SJSA1 (cell line): ENCODE measurements around the gene KCNE4. TPM values are rescaled to one million over a fixed set of nuclear protein-coding genes. Genes with fewer than 3 reads are reported as not detected.

Experiments used
- DNase-seq, 2 experiments: peaks; one replicate each; pipeline ENCODE4 v3.0.0-alpha.2; 2015 to 2020; ENCODE audit warnings: low spot score in 2 of 2, low read depth in 1 of 2
- H3K27ac ChIP-seq: fragments of 250-450 bp; sonication (Bioruptor Pico); 2 replicates; pipeline ENCODE4 v1.5.1; 2020; ENCODE audit warnings: mild to moderate bottlenecking, moderate library complexity
- H3K27me3 ChIP-seq: fragments of 250-450 bp; sonication (Bioruptor Pico); replicated peaks from 2 replicates; pipeline ENCODE4 v1.5.1; 2020; ENCODE audit warnings: mild to moderate bottlenecking, moderate library complexity
- H3K36me3 ChIP-seq: fragments of 250-450 bp; sonication (Bioruptor Pico); 2 replicates; pipeline ENCODE4 v1.5.1; 2020; ENCODE audit warnings: mild to moderate bottlenecking
- H3K4me1 ChIP-seq: fragments of 250-450 bp; sonication (Bioruptor Pico); replicated peaks from 2 replicates; pipeline ENCODE4 v1.6.1; 2021; ENCODE audit warnings: mild to moderate bottlenecking
- H3K4me3 ChIP-seq: fragments of 250-450 bp; sonication (Bioruptor Pico); 2 replicates; pipeline ENCODE4 v1.5.1; 2020; ENCODE audit warnings: mild to moderate bottlenecking
- H3K9me3 ChIP-seq: fragments of 250-450 bp; sonication (Bioruptor Pico); replicated peaks from 2 replicates; pipeline ENCODE4 v1.5.1; 2020; ENCODE audit warnings: mild to moderate bottlenecking
- total RNA-seq: library from RNA; depleted of rRNA; stranded (reverse); fragments of >200 nt; shearing (Covaris generic); gene quantifications from 2 replicates; pipeline ENCODE4 v1.2.3, GENCODE V29; 2014

Gene KCNE4
- total RNA-seq, 1 experiment from 2014 or later: 4.3 TPM

- Histone ChIP-seq H3K4me3 (no peak overlapping the region), H3K36me3 (no peaks in the 10 kb centered on the region), H3K4me1 (peaks cover 44% of the 10 kb centered on the region), H3K9me3 (no peaks in the 10 kb centered on the region), H3K27me3 (no peaks in the 10 kb centered on the region), H3K27ac (no peak overlapping the region)
- no peak for DNase-seq
Measured at GRCh38 chr2:223044916-223045700, 6.9 kb upstream of the KCNE4 start.

- H3K27ac ChIP-seq: peak overlapping the region; percentile 55
Measured at GRCh38 chr2:223046470-223047040, 5.4 kb upstream of the KCNE4 start.

GRCh38 chr2:223047260-223047761 lies 4.7 kb upstream of the KCNE4 start:
- H3K36me3 ChIP-seq: no peaks in the 10 kb centered on the region
- peak in 1 of 2 experiments; percentile 55 for DNase-seq
- H3K27ac ChIP-seq: peak overlapping the region; percentile 55
- H3K27me3 ChIP-seq: no peaks in the 10 kb centered on the region
- H3K4me3 ChIP-seq: no peak overlapping the region
- H3K4me1 ChIP-seq: peaks cover 44% of the 10 kb centered on the region
- H3K9me3 ChIP-seq: no peaks in the 10 kb centered on the region

More at GRCh38 chr2:223046470-223047040, 5.4 kb upstream of the KCNE4 start:
- peaks cover 39% of the 10 kb centered on the region for H3K4me1 ChIP-seq
- no peaks in the 10 kb centered on the region for H3K27me3 ChIP-seq
- no peaks in the 10 kb centered on the region for H3K9me3 ChIP-seq
- H3K36me3 ChIP-seq: no peaks in the 10 kb centered on the region
- H3K4me3 ChIP-seq: no peak overlapping the region
- no peak for DNase-seq

GRCh38 chr2:223048519-223048918 lies 3.5 kb upstream of the KCNE4 start:
- no peak for DNase-seq
- H3K9me3 ChIP-seq: no peaks in the 10 kb centered on the region
- H3K36me3 ChIP-seq: no peaks in the 10 kb centered on the region
- H3K27ac ChIP-seq: no peak overlapping the region
- peaks cover 44% of the 10 kb centered on the region for H3K4me1 ChIP-seq
- H3K4me3 ChIP-seq: no peak overlapping the region
- H3K27me3 ChIP-seq: no peaks in the 10 kb centered on the region

GRCh38 chr2:223049356-223049755 lies 2.6 kb upstream of the KCNE4 start:
- Histone ChIP-seq H3K27me3 (no peaks in the 10 kb centered on the region), H3K4me3 (no peak overlapping the region), H3K36me3 (no peaks in the 10 kb centered on the region), H3K4me1 (peaks cover 53% of the 10 kb centered on the region), H3K9me3 (no peaks in the 10 kb centered on the region), H3K27ac (no peak overlapping the region)
- no peak for DNase-seq

GRCh38 chr2:223050188-223050587 lies 1.8 kb upstream of the KCNE4 start:
- Histone ChIP-seq H3K36me3 (no peaks in the 10 kb centered on the region), H3K4me1 (peaks cover 59% of the 10 kb centered on the region), H3K27me3 (no peaks in the 10 kb centered on the region), H3K27ac (no peak overlapping the region), H3K4me3 (no peak overlapping the region), H3K9me3 (no peaks in the 10 kb centered on the region)
- no peak for DNase-seq

- Histone ChIP-seq H3K27me3 (no peaks in the 10 kb centered on the region), H3K36me3 (no peaks in the 10 kb centered on the region), H3K4me3 (peak overlapping the region; percentile 42), H3K4me1 (peaks cover 65% of the 10 kb centered on the region), H3K9me3 (no peaks in the 10 kb centered on the region), H3K27ac (0 out of 2 replicates have a peak overlapping the region, but pooled peaks have one; percentile 36)
- DNase-seq: no peak
Measured at GRCh38 chr2:223050900-223051504, 988 bp upstream of the KCNE4 start.

- no peaks in the 10 kb centered on the region for H3K27me3 ChIP-seq
- peak overlapping the region; percentile 70 for H3K27ac ChIP-seq
- DNase-seq: peak; percentile 46 to 57
- no peaks in the 10 kb centered on the region for H3K9me3 ChIP-seq
- peaks cover 54% of the 10 kb centered on the region for H3K4me1 ChIP-seq
- H3K36me3 ChIP-seq: no peaks in the 10 kb centered on the region
- peak overlapping the region; percentile 42 for H3K4me3 ChIP-seq
Measured at GRCh38 chr2:223052548-223053483, 826 bp downstream of the KCNE4 start.

GRCh38 chr2:223053484-223054192 lies 1.6 kb downstream of the KCNE4 start:
- DNase-seq: no peak
- Histone ChIP-seq H3K27ac (peak overlapping the region; percentile 70), H3K27me3 (no peaks in the 10 kb centered on the region), H3K4me1 (peaks cover 50% of the 10 kb centered on the region), H3K9me3 (no peaks in the 10 kb centered on the region), H3K4me3 (peak overlapping the region; percentile 42), H3K36me3 (no peaks in the 10 kb centered on the region)

- Histone ChIP-seq H3K27ac (peak overlapping the region; percentile 70), H3K27me3 (no peaks in the 10 kb centered on the region), H3K36me3 (no peaks in the 10 kb centered on the region), H3K4me3 (no peak overlapping the region; the same call in 1 of the 2 replicates), H3K4me1 (peaks cover 50% of the 10 kb centered on the region), H3K9me3 (no peaks in the 10 kb centered on the region)
- DNase-seq: peak; percentile 45 to 67
Measured at GRCh38 chr2:223054193-223054781, 2.3 kb downstream of the KCNE4 start.

GRCh38 chr2:223055140-223055539 lies 3.1 kb downstream of the KCNE4 start:
- peak overlapping the region; percentile 70 for H3K27ac ChIP-seq

GRCh38 chr2:223055836-223056235 lies 3.8 kb downstream of the KCNE4 start:
- H3K36me3 ChIP-seq: no peaks in the 10 kb centered on the region
- H3K4me3 ChIP-seq: no peak overlapping the region
- no peaks in the 10 kb centered on the region for H3K27me3 ChIP-seq
- H3K4me1 ChIP-seq: peaks cover 49% of the 10 kb centered on the region
- no peak overlapping the region for H3K27ac ChIP-seq
- H3K9me3 ChIP-seq: no peaks in the 10 kb centered on the region
- no peak for DNase-seq

More at GRCh38 chr2:223055140-223055539, 3.1 kb downstream of the KCNE4 start:
- Histone ChIP-seq H3K27me3 (no peaks in the 10 kb centered on the region), H3K4me1 (peaks cover 50% of the 10 kb centered on the region), H3K36me3 (no peaks in the 10 kb centered on the region), H3K9me3 (no peaks in the 10 kb centered on the region), H3K4me3 (no peak overlapping the region)
- DNase-seq: peak in 1 of 2 experiments; percentile 42
